K562 (cell line): ENCODE measurements around the gene CLTB. TPM values are rescaled to one million over a fixed set of nuclear protein-coding genes. Genes with fewer than 3 reads are reported as not detected.

Experiments used
- BACH1 ChIP-seq: fragments of 200-800 bp; sonication (Bioruptor generic); IDR thresholded peaks from 2 replicates; pipeline ENCODE4 v1.6.1; 2016; ENCODE audit warnings: missing genetic modification characterization, missing compliant biosample characterization
- CHD2 ChIP-seq: IDR thresholded peaks from 2 replicates; pipeline ENCODE4 v1.6.1; 2011; ENCODE audit warnings: low read depth, low read length
- ETV6 ChIP-seq, 3 experiments: fragments of 150-350 bp in 1 of 3; sonication (generic) in 1 of 3; formaldehyde crosslinking in 1 of 3; IDR thresholded peaks; 2 replicates each; pipeline versions ENCODE4 v1.6.1 to v1.8.0; 2014 to 2022; ENCODE audit warnings: borderline replicate concordance in 2 of 3, low read depth in 2 of 3, antibody characterized with exemption in 1 of 3, low read length in 1 of 3, mild to moderate bottlenecking in 1 of 3, missing genetic modification reagents in 1 of 3
- JUND ChIP-seq, 2 experiments: IDR thresholded peaks; 2 replicates in 1 of 2; 3 replicates in 1 of 2; pipeline ENCODE4 v1.6.1; 2011; ENCODE audit warnings: borderline replicate concordance in 2 of 2, low read depth in 2 of 2, low read length in 2 of 2, improper control_type of control experiment in 1 of 2, missing biosample characterization in 1 of 2, missing genetic modification characterization in 1 of 2, missing genetic modification reagents in 1 of 2
- MEIS2 ChIP-seq: fragments of 450-650 bp; IDR thresholded peaks from 2 replicates; pipeline ENCODE4 v1.6.1; 2014; ENCODE audit warnings: mild to moderate bottlenecking; ENCODE audit not compliant: partially characterized antibody
- NCOA4 ChIP-seq: fragments of 450-650 bp; IDR thresholded peaks from 2 replicates; pipeline ENCODE4 v1.6.1; 2018; ENCODE audit warnings: mild to moderate bottlenecking; ENCODE audit not compliant: partially characterized antibody
- PHB2 ChIP-seq: fragments of 450-650 bp; IDR thresholded peaks from 2 replicates; pipeline ENCODE4 v1.6.1; 2017; ENCODE audit warnings: low read depth
- RNF2 ChIP-seq: sonication (generic); IDR thresholded peaks from 2 replicates; pipeline ENCODE4 v1.6.1; 2016
- SMARCE1 ChIP-seq: fragments of 450-650 bp; IDR thresholded peaks from 2 replicates; pipeline ENCODE4 v1.7.1; 2016; ENCODE audit warnings: mild to moderate bottlenecking
- SRF ChIP-seq, 2 experiments: fragments of 250-450, 450-650 bp in 1 of 2; sonication (Bioruptor Pico) in 1 of 2; sonication (generic) in 1 of 2; formaldehyde crosslinking; IDR thresholded peaks; 2 replicates each; pipeline versions ENCODE4 v1.5.0 to v1.5.1; 2020 to 2022; ENCODE audit warnings: mild to moderate bottlenecking in 1 of 2, missing genetic modification reagents in 1 of 2
- TCF3 ChIP-seq: sonication (generic); formaldehyde crosslinking; IDR thresholded peaks from 2 replicates; pipeline ENCODE4 v1.4.0; 2020; ENCODE audit warnings: mild to moderate bottlenecking, missing genetic modification reagents
- TGIF2 ChIP-seq: sonication (generic); formaldehyde crosslinking; IDR thresholded peaks from 2 replicates; pipeline ENCODE4 v1.8.1; 2022; ENCODE audit warnings: mild to moderate bottlenecking, missing genetic modification reagents, moderate library complexity
- THRB ChIP-seq: fragments of 450-650 bp; formaldehyde crosslinking; conservative IDR thresholded peaks from 2 replicates; pipeline ENCODE4 v1.4.0; 2022; ENCODE audit warnings: mild to moderate bottlenecking, missing genetic modification characterization
- XRCC4 ChIP-seq: IDR thresholded peaks from one replicate; pipeline ENCODE4 v1.6.1; 2011; ENCODE audit not compliant: insufficient read depth, insufficient read length; ENCODE audit errors: extremely low read depth
- ZNF507 ChIP-seq: conservative IDR thresholded peaks from 2 replicates; pipeline ENCODE4 v1.6.1; 2017; ENCODE audit warnings: missing genetic modification characterization, missing compliant biosample characterization
- ZNF696 ChIP-seq: fragments of 250-450 bp; sonication (Bioruptor Pico); conservative IDR thresholded peaks from 2 replicates; pipeline ENCODE4 v1.4.0; 2020; ENCODE audit warnings: mild to moderate bottlenecking, moderate library complexity
- ZNF764 ChIP-seq: fragments of 250-450 bp; sonication (Bioruptor Pico); IDR thresholded peaks from 2 replicates; pipeline ENCODE4 v1.4.0; 2020; ENCODE audit warnings: low read depth, mild to moderate bottlenecking, moderate library complexity
- ZNF77 ChIP-seq: fragments of 250-450 bp; sonication (Bioruptor Pico); IDR thresholded peaks from 2 replicates; pipeline ENCODE4 v1.5.0; 2020
- polyA plus RNA-seq, 8 experiments: library from polyadenylated mRNA; depleted of rRNA in 4 of 8; stranded (reverse) in 5 of 8; unstranded in 3 of 8; fragments of >200 nt; fragmentation: Nextera tagmentation in 2 of 8; fragmentation: Illumina TruSeq in 1 of 8; extraction: Ambion mirVana in 2 of 8; extraction: Trizol in 1 of 8; gene quantifications; 2 replicates each; pipeline versions ENCODE4 v1.2.1 to v1.2.3, GENCODE V29; 2011 to 2014; ENCODE audit warnings: inconsistent platforms in 1 of 8, missing spikeins in 1 of 8
- total RNA-seq, 7 experiments: library from RNA; depleted of rRNA in 6 of 7; stranded (reverse); fragments of >200 nt in 6 of 7; fragmentation: Illumina TruSeq in 2 of 7; extraction: Trizol in 2 of 7; gene quantifications; 2 replicates each; pipeline versions ENCODE4 v1.2.1 to v1.2.3, GENCODE V29; 2011 to 2021; ENCODE audit warnings: low replicate concordance in 1 of 7
- TF ChIP-seq, protein P1 (sequence below): fragments of 250-450 bp; sonication (Bioruptor Pico); IDR thresholded peaks from 2 replicates; pipeline ENCODE4 v1.5.0; 2021
- TF ChIP-seq, protein P2 (sequence below): sonication (generic); formaldehyde crosslinking; IDR thresholded peaks from 2 replicates; pipeline ENCODE4 v1.4.0; 2020; ENCODE audit warnings: mild to moderate bottlenecking, missing genetic modification reagents
- TF ChIP-seq, protein P3 (sequence below): fragments of 250-450 bp; sonication (Bioruptor Pico); IDR thresholded peaks from 2 replicates; pipeline ENCODE4 v1.9.0; 2021; ENCODE audit warnings: mild to moderate bottlenecking, inconsistent platforms

Gene CLTB
- total and polyA plus RNA-seq, 9 of the 15 experiments (the other 6 are each of a cell fraction or from before 2014, with no cell fraction given) = 1.8 to 117 (median 39.0) TPM

DNA sequence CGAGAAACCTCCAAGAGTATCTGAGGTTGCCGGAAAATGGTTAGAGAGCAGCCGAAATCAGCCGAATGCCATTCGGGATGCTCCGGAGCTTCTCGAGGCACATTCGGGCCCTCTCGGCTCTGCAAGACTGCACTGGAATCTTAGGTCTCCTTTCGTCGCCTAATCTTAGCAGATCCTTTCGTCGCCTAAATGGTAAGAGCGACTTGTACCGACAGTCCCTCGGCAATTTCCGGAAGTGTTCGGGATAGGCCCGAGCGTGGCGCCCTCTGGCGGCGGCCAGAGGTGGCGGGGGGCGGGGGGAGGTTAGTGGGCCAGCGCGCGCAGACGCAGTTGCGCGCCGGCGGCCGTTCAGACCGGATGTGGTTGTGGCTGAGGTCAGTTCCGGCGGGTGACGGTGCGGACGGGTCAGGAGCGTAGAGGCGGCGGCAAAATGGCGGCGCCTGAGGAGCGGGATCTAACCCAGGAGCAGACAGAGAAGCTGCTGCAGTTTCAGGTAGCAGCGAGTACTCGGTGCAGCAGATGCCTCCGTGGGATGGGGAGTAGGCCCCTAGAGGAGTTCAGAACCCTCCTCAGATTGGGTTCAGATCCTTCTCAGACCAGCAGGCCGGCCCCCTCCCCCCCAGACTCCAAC, 31.8 kb upstream of the CLTB start, which contains the start of gene FAF2 (continued):
- TF ChIP-seq TGIF2 (no peak), PHB2 (no peak), ZNF77 (CRISPR knock-in tag) (no peak), ETV6 (IDR thresholded peaks at IDR 0.05; ENCODE audit: borderline replicate concordance in 1 of 2, low read depth in 2 of 2, low read length in 1 of 2) (no peak), ETV6 (CRISPR knock-in tag; IDR thresholded peaks at IDR 0.05; ENCODE audit: borderline replicate concordance) (no peak), ZNF507 (tag) (no peak), MEIS2 (peak; percentile 79), SRF (CRISPR knock-in tag; IDR thresholded peaks at IDR 0.05) (peak in 1 of 2 experiments; percentile 70; a peak in 1 of 4 replicates), JUND (IDR thresholded peaks at IDR 0.05; ENCODE audit: borderline replicate concordance, low read depth, low read length) (peak; percentile 90), JUND (tag; IDR thresholded peaks at IDR 0.05; ENCODE audit: borderline replicate concordance, low read depth, low read length) (peak; percentile 82; the same call in 1 of the 3 replicates), NCOA4 (no peak), ZNF764 (CRISPR knock-in tag) (no peak), THRB (CRISPR knock-in tag) (no peak), SMARCE1 (no peak), XRCC4 (no peak), CHD2 (peak; percentile 15; the same call in 1 of the 2 replicates), ZNF696 (CRISPR knock-in tag) (no peak), TCF3 (CRISPR knock-in tag) (no peak), RNF2 (no peak), BACH1 (tag) (no peak)
- TF ChIP-seq, protein P1, sequence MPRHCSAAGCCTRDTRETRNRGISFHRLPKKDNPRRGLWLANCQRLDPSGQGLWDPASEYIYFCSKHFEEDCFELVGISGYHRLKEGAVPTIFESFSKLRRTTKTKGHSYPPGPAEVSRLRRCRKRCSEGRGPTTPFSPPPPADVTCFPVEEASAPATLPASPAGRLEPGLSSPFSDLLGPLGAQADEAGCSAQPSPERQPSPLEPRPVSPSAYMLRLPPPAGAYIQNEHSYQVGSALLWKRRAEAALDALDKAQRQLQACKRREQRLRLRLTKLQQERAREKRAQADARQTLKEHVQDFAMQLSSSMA = no peak
- TF ChIP-seq, protein P2, sequence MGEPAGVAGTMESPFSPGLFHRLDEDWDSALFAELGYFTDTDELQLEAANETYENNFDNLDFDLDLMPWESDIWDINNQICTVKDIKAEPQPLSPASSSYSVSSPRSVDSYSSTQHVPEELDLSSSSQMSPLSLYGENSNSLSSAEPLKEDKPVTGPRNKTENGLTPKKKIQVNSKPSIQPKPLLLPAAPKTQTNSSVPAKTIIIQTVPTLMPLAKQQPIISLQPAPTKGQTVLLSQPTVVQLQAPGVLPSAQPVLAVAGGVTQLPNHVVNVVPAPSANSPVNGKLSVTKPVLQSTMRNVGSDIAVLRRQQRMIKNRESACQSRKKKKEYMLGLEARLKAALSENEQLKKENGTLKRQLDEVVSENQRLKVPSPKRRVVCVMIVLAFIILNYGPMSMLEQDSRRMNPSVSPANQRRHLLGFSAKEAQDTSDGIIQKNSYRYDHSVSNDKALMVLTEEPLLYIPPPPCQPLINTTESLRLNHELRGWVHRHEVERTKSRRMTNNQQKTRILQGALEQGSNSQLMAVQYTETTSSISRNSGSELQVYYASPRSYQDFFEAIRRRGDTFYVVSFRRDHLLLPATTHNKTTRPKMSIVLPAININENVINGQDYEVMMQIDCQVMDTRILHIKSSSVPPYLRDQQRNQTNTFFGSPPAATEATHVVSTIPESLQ (CRISPR knock-in tag) = no peak
- TF ChIP-seq, protein P3, sequence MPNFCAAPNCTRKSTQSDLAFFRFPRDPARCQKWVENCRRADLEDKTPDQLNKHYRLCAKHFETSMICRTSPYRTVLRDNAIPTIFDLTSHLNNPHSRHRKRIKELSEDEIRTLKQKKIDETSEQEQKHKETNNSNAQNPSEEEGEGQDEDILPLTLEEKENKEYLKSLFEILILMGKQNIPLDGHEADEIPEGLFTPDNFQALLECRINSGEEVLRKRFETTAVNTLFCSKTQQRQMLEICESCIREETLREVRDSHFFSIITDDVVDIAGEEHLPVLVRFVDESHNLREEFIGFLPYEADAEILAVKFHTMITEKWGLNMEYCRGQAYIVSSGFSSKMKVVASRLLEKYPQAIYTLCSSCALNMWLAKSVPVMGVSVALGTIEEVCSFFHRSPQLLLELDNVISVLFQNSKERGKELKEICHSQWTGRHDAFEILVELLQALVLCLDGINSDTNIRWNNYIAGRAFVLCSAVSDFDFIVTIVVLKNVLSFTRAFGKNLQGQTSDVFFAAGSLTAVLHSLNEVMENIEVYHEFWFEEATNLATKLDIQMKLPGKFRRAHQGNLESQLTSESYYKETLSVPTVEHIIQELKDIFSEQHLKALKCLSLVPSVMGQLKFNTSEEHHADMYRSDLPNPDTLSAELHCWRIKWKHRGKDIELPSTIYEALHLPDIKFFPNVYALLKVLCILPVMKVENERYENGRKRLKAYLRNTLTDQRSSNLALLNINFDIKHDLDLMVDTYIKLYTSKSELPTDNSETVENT (CRISPR knock-in tag) = no peak
